Trophoblast cell (in vitro differentiated cells and primary cell): ENCODE data around the gene ZNF451.

Source experiments
- DNase-seq, 2 donors: peaks; one replicate each; pipeline ENCODE4 v3.0.0-alpha.2; 2016
- H2AFZ ChIP-seq: 2 replicates; pipeline ENCODE4 v1.6.1; 2013; ENCODE audit warnings: low read length, moderate library complexity, mild to moderate bottlenecking; ENCODE audit not compliant: insufficient read depth, poor library complexity
- H2AK5ac ChIP-seq: 2 replicates; pipeline ENCODE4 v1.6.1; 2013; ENCODE audit warnings: mild to moderate bottlenecking, low read length
- H2BK120ac ChIP-seq: 2 replicates; pipeline ENCODE4 v1.6.1; 2013; ENCODE audit warnings: low read length, mild to moderate bottlenecking, moderate library complexity; ENCODE audit not compliant: insufficient read depth, poor library complexity
- H2BK12ac ChIP-seq: 2 replicates; pipeline ENCODE4 v1.6.1; 2013; ENCODE audit warnings: mild to moderate bottlenecking, low read length, moderate library complexity
- H2BK5ac ChIP-seq: 2 replicates; pipeline ENCODE4 v1.6.1; 2013; ENCODE audit warnings: low read length, low read depth, moderate library complexity, mild to moderate bottlenecking; ENCODE audit not compliant: poor library complexity
- H3K14ac ChIP-seq: 2 replicates; pipeline ENCODE4 v1.6.1; 2013; ENCODE audit warnings: mild to moderate bottlenecking, low read length
- H3K18ac ChIP-seq: 2 replicates; pipeline ENCODE4 v1.6.1; 2013; ENCODE audit warnings: mild to moderate bottlenecking, low read length
- H3K23ac ChIP-seq: 2 replicates; pipeline ENCODE4 v1.6.1; 2013; ENCODE audit warnings: low read length
- H3K27ac ChIP-seq: 2 replicates; pipeline ENCODE4 v1.5.1; 2013; ENCODE audit warnings: low read depth, mild to moderate bottlenecking, inconsistent platforms, low read length, moderate library complexity
- H3K27me3 ChIP-seq: 2 replicates; pipeline ENCODE4 v1.6.1; 2013; ENCODE audit warnings: inconsistent platforms, mild to moderate bottlenecking, low read length, moderate library complexity; ENCODE audit not compliant: insufficient read depth
- H3K36me3 ChIP-seq, 2 experiments: 1 replicate in 1 of 2; 2 replicates in 1 of 2; pipeline ENCODE4 v1.6.1; 2013; ENCODE audit warnings: low read length in 2 of 2, mild to moderate bottlenecking in 2 of 2, moderate library complexity in 1 of 2; ENCODE audit not compliant: insufficient read depth in 2 of 2, control insufficient read depth in 1 of 2
- H3K4ac ChIP-seq: 2 replicates; pipeline ENCODE4 v1.6.1; 2013; ENCODE audit warnings: low read depth, mild to moderate bottlenecking, low read length, moderate library complexity
- H3K4me1 ChIP-seq, 2 experiments: 1 replicate in 1 of 2; 2 replicates in 1 of 2; pipeline ENCODE4 v1.6.1; 2013; ENCODE audit warnings: low read length in 2 of 2, mild to moderate bottlenecking in 2 of 2, moderate library complexity in 1 of 2; ENCODE audit not compliant: insufficient read depth in 2 of 2, control insufficient read depth in 1 of 2
- H3K4me2 ChIP-seq: 2 replicates; pipeline ENCODE4 v1.6.1; 2013; ENCODE audit warnings: inconsistent platforms, mild to moderate bottlenecking, low read length, moderate library complexity
- H3K4me3 ChIP-seq: 2 replicates; pipeline ENCODE4 v1.5.1; 2013; ENCODE audit warnings: mild to moderate bottlenecking, low read depth, low read length, inconsistent platforms
- H3K79me1 ChIP-seq: one replicate; pipeline ENCODE4 v1.6.1; 2013; ENCODE audit warnings: low read length
- H3K79me2 ChIP-seq: 2 replicates; pipeline ENCODE4 v1.6.1; 2013; ENCODE audit warnings: low read length, mild to moderate bottlenecking; ENCODE audit not compliant: control insufficient read depth, insufficient read depth, poor library complexity
- H3K9ac ChIP-seq: 2 replicates; pipeline ENCODE4 v1.6.1; 2013; ENCODE audit warnings: mild to moderate bottlenecking, low read length
- H3K9me3 ChIP-seq: 2 replicates; pipeline ENCODE4 v1.6.1; 2013; ENCODE audit warnings: low read depth, mild to moderate bottlenecking, control low read depth, inconsistent platforms, low read length; ENCODE audit not compliant: insufficient read depth
- H4K12ac ChIP-seq: 2 replicates; pipeline ENCODE4 v1.6.1; 2013; ENCODE audit warnings: low read depth, mild to moderate bottlenecking, low read length, moderate library complexity
- H4K8ac ChIP-seq: 2 replicates; pipeline ENCODE4 v1.6.1; 2013; ENCODE audit warnings: low read depth, mild to moderate bottlenecking, low read length, moderate library complexity
- H4K91ac ChIP-seq: one replicate; pipeline ENCODE4 v1.6.1; 2013; ENCODE audit warnings: low read depth, mild to moderate bottlenecking, low read length, moderate library complexity
- WGBS: extraction: QIAGEN DNeasy Blood & Tissue Kit; methylation state at CpG from one replicate; pipeline ENCODE4 v1.1.7; 2013; ENCODE audit warnings: missing lambda C conversion rate; ENCODE audit not compliant: insufficient read length, insufficient coverage; ENCODE audit errors: extremely low coverage; 5-methylcytosine and 5-hydroxymethylcytosine counted together

Gene ZNF451

GRCh38 chr6:57078531-57079207, 11.3 kb upstream of the ZNF451 start:
- WGBS = no CpG with 5 or more reads among the region's 1 CpG
- no peak overlapping the region for H4K91ac ChIP-seq
- no peak overlapping the region for H2AK5ac ChIP-seq
- no peak overlapping the region for H4K8ac ChIP-seq
- H3K4me3 ChIP-seq = no peak overlapping the region
- H3K4me1 ChIP-seq = peaks cover 0 to 2% of the 10 kb centered on the region in 2 experiments
- no peak overlapping the region for H2AFZ ChIP-seq
- H2BK120ac ChIP-seq = no peak overlapping the region
- H3K79me1 ChIP-seq = no peaks in the 10 kb centered on the region
- no peaks in the 10 kb centered on the region for H3K9me3 ChIP-seq
- H3K27me3 ChIP-seq = no peaks in the 10 kb centered on the region
- H2BK12ac ChIP-seq = no peak overlapping the region
- no peak overlapping the region for H3K4me2 ChIP-seq
- no peak for DNase-seq
- no peak overlapping the region for H4K12ac ChIP-seq
- H3K27ac ChIP-seq = no peak overlapping the region
- H2BK5ac ChIP-seq = no peak overlapping the region
- H3K14ac ChIP-seq = no peak overlapping the region
- H3K36me3 ChIP-seq = peaks cover 0 to 2% of the 10 kb centered on the region in 2 experiments
- H3K4ac ChIP-seq = no peak overlapping the region
- H3K9ac ChIP-seq = no peak overlapping the region
- no peak overlapping the region for H3K18ac ChIP-seq
- no peak overlapping the region for H3K23ac ChIP-seq
- H3K79me2 ChIP-seq = no peaks in the 10 kb centered on the region

GRCh38 chr6:57085471-57085870, 4.5 kb upstream of the ZNF451 start:
- Histone ChIP-seq H3K9ac (no peak overlapping the region), H2BK5ac (no peak overlapping the region), H3K23ac (no peak overlapping the region), H3K79me2 (peaks cover 2% of the 10 kb centered on the region), H4K12ac (no peak overlapping the region), H3K9me3 (no peaks in the 10 kb centered on the region), H2AK5ac (no peak overlapping the region), H3K4me1 (peaks cover 0 to 4% of the 10 kb centered on the region in 2 experiments), H4K8ac (no peak overlapping the region), H4K91ac (no peak overlapping the region), H3K27ac (no peak overlapping the region), H2BK120ac (no peak overlapping the region), H3K4me3 (no peak overlapping the region), H3K79me1 (peaks cover 3% of the 10 kb centered on the region), H3K18ac (no peak overlapping the region), H3K14ac (no peak overlapping the region), H3K4ac (no peak overlapping the region), H3K36me3 (no peaks in the 10 kb centered on the region), H3K27me3 (no peaks in the 10 kb centered on the region), H3K4me2 (no peak overlapping the region), H2AFZ (no peak overlapping the region), H2BK12ac (no peak overlapping the region)
- no CpG with 5 or more reads among the region's 2 CpGs for WGBS
- no peak for DNase-seq

GRCh38 chr6:57086843-57087242, 3.1 kb upstream of the ZNF451 start:
- Histone ChIP-seq H3K4me2 (no peak overlapping the region), H3K18ac (no peak overlapping the region), H2BK12ac (no peak overlapping the region), H3K14ac (no peak overlapping the region), H4K91ac (no peak overlapping the region), H2AK5ac (no peak overlapping the region), H3K4me3 (no peak overlapping the region), H3K79me1 (peaks cover 3% of the 10 kb centered on the region), H3K9me3 (no peaks in the 10 kb centered on the region), H4K12ac (no peak overlapping the region), H3K9ac (no peak overlapping the region), H3K27me3 (no peaks in the 10 kb centered on the region), H3K79me2 (peaks cover 2% of the 10 kb centered on the region), H3K4ac (no peak overlapping the region), H4K8ac (no peak overlapping the region), H2AFZ (no peak overlapping the region), H3K36me3 (no peaks in the 10 kb centered on the region), H2BK5ac (no peak overlapping the region), H3K23ac (no peak overlapping the region), H3K27ac (no peak overlapping the region), H3K4me1 (peaks cover 0 to 4% of the 10 kb centered on the region in 2 experiments), H2BK120ac (no peak overlapping the region)
- DNase-seq = peak in 1 of 2 donors; percentile 43
- WGBS = no CpG with 5 or more reads among the region's 1 CpG

GRCh38 chr6:57087916-57088315, 2.1 kb upstream of the ZNF451 start:
- Histone ChIP-seq H3K9ac (no peak overlapping the region), H2BK5ac (no peak overlapping the region), H3K79me1 (peaks cover 3% of the 10 kb centered on the region), H3K4me3 (no peak overlapping the region), H2AK5ac (no peak overlapping the region), H2BK120ac (no peak overlapping the region), H3K18ac (no peak overlapping the region), H3K9me3 (no peaks in the 10 kb centered on the region), H3K23ac (no peak overlapping the region), H3K27me3 (no peaks in the 10 kb centered on the region), H2BK12ac (no peak overlapping the region), H3K4me1 (peaks cover 0 to 2% of the 10 kb centered on the region in 2 experiments), H3K36me3 (no peaks in the 10 kb centered on the region), H4K8ac (no peak overlapping the region), H3K4me2 (no peak overlapping the region), H3K4ac (no peak overlapping the region), H3K27ac (no peak overlapping the region), H4K91ac (no peak overlapping the region), H2AFZ (no peak overlapping the region), H3K14ac (no peak overlapping the region), H3K79me2 (peaks cover 2% of the 10 kb centered on the region), H4K12ac (no peak overlapping the region)
- WGBS = no CpG with 5 or more reads among the region's 4 CpGs
- no peak for DNase-seq
